SK-N-SH (cell line): ENCODE measurements around the gene KDM4C.

Experiments
- ELF1 ChIP-seq: IDR thresholded peaks from 2 replicates; pipeline ENCODE4 v1.4.0; 2012
- EP300 ChIP-seq, 2 experiments: IDR thresholded peaks; 2 replicates each; pipeline versions ENCODE4 v1.4.0 to v1.6.1; 2012; ENCODE audit warnings: borderline replicate concordance in 1 of 2, low read depth in 1 of 2, low read length in 1 of 2
- EZH2phosphoT487 ChIP-seq: fragments of 200-600 bp; sonication (generic); IDR thresholded peaks from 2 replicates; pipeline ENCODE4 v1.6.1; 2017; ENCODE audit warnings: low read depth, mixed run types, mild to moderate bottlenecking, antibody characterized with exemption, moderate library complexity, borderline replicate concordance
- FOXJ3 ChIP-seq: sonication (generic); formaldehyde crosslinking; IDR thresholded peaks from 2 replicates; pipeline ENCODE4 v1.5.1; 2020; ENCODE audit warnings: mild to moderate bottlenecking, missing genetic modification reagents
- GABPA ChIP-seq: IDR thresholded peaks from 2 replicates; pipeline ENCODE4 v1.4.0; 2012; ENCODE audit warnings: low read depth, mild to moderate bottlenecking
- GATA2 ChIP-seq: sonication (generic); formaldehyde crosslinking; IDR thresholded peaks from 2 replicates; pipeline ENCODE4 v1.5.0; 2020; ENCODE audit warnings: mild to moderate bottlenecking, missing genetic modification reagents
- JUND ChIP-seq: IDR thresholded peaks from 2 replicates; pipeline ENCODE4 v1.4.0; 2012
- POLR2AphosphoS5 ChIP-seq: IDR thresholded peaks from 2 replicates; pipeline ENCODE4 v1.6.1; 2012; ENCODE audit warnings: low read depth, low read length
- RCOR1 ChIP-seq: fragments of 150-350 bp; IDR thresholded peaks from 2 replicates; pipeline ENCODE4 v1.6.1; 2017; ENCODE audit warnings: antibody characterized with exemption, low read length
- TAF1 ChIP-seq: IDR thresholded peaks from 2 replicates; pipeline ENCODE4 v1.6.1; 2012; ENCODE audit warnings: low read depth, mild to moderate bottlenecking, low read length, moderate library complexity, borderline replicate concordance
- USF2 ChIP-seq: fragments of 150-350 bp; IDR thresholded peaks from 2 replicates; pipeline ENCODE4 v1.6.1; 2017; ENCODE audit warnings: antibody characterized with exemption, low read length, low read depth, borderline replicate concordance
- TF ChIP-seq, protein P1 (sequence below): fragments of 200-600 bp; sonication (generic); IDR thresholded peaks from 2 replicates; pipeline ENCODE4 v1.6.1; 2017; ENCODE audit warnings: antibody characterized with exemption, mild to moderate bottlenecking, moderate library complexity

DNA sequence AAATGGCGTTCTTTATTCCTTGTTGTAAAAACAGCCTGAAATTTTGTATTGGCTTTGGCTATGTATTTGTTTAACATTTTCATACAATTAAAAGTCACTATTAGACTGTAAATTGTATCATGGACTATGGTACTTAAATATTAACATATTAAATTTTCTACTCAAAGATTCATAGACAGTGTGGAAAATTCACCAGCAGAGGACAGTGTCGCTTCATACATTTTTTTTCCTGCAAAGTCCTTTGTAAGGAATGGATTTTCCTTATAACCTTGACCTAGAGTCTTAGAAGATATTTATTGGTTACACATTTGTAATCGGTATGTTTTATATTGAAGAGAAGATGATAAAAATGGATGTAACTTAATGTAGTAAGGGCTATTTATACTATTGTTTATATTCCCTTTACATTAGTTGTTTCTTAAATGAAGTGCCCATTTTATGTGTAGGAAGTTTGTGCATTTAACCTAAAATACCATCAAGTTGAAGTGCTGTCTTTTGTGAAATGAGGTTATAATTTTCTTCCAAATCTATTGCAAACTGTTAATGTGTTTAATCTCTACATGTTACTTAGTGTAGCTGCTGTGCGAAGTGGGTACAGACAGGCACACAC is 150.1 kb downstream of the KDM4C start:
- TF ChIP-seq, protein P1, sequence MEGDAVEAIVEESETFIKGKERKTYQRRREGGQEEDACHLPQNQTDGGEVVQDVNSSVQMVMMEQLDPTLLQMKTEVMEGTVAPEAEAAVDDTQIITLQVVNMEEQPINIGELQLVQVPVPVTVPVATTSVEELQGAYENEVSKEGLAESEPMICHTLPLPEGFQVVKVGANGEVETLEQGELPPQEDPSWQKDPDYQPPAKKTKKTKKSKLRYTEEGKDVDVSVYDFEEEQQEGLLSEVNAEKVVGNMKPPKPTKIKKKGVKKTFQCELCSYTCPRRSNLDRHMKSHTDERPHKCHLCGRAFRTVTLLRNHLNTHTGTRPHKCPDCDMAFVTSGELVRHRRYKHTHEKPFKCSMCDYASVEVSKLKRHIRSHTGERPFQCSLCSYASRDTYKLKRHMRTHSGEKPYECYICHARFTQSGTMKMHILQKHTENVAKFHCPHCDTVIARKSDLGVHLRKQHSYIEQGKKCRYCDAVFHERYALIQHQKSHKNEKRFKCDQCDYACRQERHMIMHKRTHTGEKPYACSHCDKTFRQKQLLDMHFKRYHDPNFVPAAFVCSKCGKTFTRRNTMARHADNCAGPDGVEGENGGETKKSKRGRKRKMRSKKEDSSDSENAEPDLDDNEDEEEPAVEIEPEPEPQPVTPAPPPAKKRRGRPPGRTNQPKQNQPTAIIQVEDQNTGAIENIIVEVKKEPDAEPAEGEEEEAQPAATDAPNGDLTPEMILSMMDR: peak; percentile 91
- TF ChIP-seq POLR2AphosphoS5 (no peak), USF2 (no peak), EP300 (IDR thresholded peaks at IDR 0.05; ENCODE audit: borderline replicate concordance in 1 of 2, low read depth in 1 of 2, low read length in 1 of 2) (no peak), TAF1 (no peak), EZH2phosphoT487 (no peak), JUND (no peak), GATA2 (CRISPR knock-in tag) (no peak), ELF1 (no peak), GABPA (no peak), RCOR1 (no peak), FOXJ3 (CRISPR knock-in tag) (no peak)
